GM19463 (cell line): ENCODE results near the gene VAMP7.
"Not testable (repeated sequence)": the region's sequence is repeated elsewhere in the genome, so short reads cannot be mapped to it uniquely, and the experiment has no call there.

Source experiments
- ATAC-seq: cut with Tn5 transposase; IDR thresholded peaks from one replicate; pipeline ENCODE4 v1.9.1; 2021; ENCODE audit warnings: mild to moderate bottlenecking, moderate library complexity; ENCODE audit not compliant: unreplicated experiment

Gene VAMP7

DNA sequence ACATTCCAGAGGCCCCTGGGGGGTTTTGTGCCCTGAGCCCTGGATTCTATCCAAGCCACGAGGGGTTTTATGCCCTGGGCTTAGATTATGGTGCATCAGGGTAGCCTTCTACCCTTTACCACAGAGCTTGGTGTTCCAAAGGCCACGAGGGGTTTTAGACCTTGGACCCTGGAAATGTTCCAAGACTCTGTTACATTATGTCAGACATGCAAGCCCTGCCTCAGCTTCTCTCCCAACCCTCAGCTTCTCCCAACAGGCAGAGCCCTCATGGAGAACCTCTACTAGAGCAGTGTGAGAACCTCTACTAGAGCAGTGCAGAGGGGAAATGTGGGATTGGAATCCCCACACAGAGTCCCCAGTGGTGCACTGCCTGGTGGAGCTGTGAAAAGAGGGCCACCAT, 105.8 kb downstream of the VAMP7 start:
- not testable (repeated sequence) for ATAC-seq

DNA sequence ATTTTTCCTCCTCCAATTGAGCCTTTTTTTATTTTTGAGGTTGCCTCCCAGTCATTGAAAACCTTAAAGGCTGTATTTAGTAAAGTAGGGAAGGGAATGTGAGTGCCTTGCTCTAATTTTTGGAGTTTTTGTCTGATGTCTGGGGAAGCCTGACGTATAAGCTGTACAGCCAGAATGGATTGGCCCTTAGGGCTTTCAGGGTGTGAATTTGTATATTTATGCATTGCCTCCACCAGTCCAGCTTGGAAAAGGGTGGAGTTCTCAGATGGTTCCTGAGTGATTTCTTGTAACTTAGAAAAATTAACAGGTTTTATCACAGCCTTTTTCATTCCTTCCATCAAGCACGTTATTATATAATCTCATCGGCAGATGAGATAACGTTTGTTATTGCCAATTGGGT, 107.7 kb downstream of the VAMP7 start:
- no peak for ATAC-seq
